DMS114 treated with DMSO at 0.1 percent for 48 hours (cell line): Measurements from ENCODE around the gene SEC31A.
"Not testable (repeated sequence)": the region's sequence is repeated elsewhere in the genome, so short reads cannot be mapped to it uniquely, and the experiment has no call there.

Source experiments
- DNase-seq: peaks from one replicate; lab custom pipeline; 2025; ENCODE audit not compliant: unreplicated experiment; lab: John Stamatoyannopoulos, UW

Gene SEC31A

DNA sequence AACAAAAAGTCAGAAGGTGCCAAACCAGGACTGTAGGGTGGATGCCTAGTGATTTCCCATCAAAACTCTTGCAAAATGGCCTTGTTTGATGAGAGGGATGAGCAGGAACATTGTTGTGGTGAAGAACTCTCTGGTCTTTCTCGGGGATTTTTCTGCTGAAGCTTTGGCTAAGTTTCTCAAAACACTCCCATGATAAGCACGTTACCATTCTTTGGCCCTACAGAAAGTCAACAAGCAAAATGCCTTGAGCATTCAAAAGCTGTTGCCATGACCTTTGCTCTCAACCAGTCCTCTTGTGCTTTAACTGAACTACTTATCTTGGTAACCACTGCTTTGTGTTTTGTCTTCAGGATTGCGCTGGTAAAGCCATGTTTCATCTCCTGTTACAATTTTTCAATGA is 3.0 kb upstream of the SEC31A start:
- DNase-seq, result no peak

DNA sequence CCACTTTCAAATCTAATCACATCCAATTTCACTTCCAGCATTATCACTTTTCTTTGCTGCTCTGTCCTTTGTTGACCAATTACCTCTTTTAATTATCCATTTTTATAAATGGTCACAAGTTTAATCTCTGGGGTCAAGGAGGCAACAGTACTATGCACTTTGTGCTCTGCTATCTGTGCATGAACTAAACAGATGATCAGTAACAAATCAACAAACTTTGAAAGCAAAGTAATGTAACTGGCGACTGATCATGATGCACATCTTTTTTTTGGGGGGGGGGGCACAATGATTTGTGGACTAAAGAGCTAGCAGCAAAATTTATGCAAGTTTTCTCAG is 1.5 kb upstream of the SEC31A start:
- no peak for DNase-seq

DNA sequence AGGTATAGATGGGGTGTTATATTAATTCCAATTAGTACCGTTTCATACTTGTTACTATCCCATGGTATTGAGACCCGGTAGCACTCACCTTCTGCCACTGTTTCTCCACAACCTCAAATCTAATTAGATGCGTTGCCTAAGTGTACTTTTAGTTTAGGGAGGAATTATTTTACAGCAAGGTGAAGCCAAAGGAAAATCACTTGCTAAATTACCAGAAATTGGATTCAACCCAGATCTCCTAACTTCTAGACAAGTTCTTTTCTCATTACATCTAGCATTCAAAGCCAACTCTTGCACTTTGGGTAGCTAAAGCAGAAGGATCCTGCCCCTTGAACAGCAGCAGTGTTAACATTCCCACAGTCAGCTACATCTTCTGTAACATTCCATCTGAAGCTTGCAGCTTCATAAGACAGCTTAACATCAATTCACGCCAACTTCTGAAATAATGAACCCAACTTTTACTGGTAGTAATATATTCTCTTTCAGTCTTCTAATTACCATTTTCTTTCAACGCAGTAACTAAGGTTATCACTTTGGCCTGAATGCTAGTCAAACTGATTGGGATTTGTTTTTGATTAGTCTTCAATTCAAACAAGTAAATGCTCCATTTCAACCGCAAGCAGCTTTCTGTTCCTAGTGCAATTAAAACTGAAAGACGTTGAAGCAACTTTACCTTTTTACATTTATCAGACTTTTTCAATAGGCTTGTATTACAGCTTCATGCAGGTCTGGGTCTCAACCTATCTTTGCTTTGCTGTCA is 934 bp upstream of the SEC31A start:
- no peak for DNase-seq

DNA sequence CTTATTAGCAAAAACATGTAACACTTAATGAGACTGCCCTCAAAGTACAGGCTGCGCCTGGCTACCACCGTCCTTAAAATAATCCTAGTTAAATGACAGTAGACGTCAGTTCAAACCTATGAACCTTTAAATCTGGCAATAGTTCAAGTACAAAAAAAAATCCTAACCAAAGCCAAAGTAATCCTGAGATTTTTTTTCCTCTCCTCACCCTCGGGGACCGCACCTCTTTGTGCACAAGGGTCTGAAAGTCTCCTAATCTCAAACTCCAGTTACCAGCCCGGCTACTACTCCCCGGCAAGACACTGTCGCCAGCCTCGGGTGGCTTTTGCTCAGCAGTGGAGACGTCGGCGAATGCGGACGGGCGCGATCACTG is 439 bp downstream of the SEC31A start:
- no peak for DNase-seq

DNA sequence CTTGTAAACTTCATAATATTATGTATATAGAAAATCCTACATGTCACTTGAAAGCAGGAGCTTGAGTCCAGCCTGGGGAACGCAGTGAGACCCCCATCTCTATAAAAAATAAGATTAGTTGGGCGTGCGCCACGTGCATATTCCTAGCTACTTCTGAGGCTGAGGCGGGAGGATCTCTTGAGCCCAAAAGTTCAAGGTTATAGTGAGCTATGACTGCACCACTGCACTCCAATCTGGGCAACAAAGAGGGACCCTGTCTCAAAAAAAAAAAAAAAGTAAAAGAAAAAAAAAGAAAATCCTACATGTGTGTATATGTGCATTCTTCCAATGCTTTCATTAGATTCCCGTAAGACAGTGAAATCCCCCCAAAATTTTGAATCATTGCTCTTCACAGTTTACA is 1.7 kb downstream of the SEC31A start:
- no peak for DNase-seq

DNA sequence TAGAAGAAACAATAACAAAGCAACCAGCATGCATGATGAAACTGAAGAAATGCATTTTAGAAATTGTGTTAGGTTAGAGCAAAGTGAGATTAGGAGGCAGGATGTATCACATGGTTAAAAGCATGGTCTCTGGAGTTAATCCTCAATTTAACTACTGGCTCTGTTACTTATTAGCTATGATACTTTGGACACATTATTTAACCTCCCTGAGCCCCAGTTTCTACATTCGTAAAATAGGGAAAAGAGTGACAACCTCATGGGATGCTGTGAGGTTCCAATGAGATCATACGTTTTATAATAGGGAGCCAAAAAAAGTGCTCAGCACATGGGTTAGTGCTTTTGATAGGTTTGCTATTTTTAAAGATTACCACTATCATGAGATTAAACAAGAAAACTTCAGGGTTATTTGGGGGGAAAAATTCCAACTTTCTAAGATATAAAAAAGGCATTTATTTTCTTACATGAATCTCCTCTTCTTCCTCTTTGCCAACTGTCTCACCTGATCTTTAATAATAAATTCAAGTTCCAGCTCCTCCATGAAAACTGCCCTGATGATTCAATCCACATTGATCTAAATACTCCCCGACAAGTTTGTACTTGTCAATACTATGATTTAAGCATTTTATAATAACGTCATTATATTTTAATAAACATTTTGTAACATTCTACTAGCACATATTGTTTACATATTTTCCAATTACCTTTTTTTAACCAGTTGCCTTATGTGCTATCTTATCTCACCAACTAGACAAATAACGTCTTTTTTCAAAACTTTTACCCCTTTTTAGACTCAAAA is 4.6 kb downstream of the SEC31A start:
- DNase-seq, result no peak

DNA sequence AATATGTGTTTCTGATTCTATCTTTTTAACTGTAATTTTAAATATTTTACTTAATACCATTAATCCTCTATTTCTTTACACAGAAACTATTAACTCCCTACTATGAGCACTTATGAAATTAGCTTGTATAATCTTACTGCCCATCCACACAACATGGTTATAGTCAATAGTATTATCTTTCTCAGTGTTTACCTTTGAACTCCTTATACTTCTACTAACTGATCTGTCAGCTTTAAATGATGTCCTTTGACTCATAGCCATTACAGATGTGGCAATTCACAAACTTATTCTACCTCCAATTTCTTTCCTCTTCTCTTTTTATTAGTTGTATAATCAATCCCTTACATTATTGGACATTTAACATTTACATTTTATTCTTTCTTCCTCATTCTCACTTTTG is 5.5 kb downstream of the SEC31A start:
- no peak for DNase-seq

DNA sequence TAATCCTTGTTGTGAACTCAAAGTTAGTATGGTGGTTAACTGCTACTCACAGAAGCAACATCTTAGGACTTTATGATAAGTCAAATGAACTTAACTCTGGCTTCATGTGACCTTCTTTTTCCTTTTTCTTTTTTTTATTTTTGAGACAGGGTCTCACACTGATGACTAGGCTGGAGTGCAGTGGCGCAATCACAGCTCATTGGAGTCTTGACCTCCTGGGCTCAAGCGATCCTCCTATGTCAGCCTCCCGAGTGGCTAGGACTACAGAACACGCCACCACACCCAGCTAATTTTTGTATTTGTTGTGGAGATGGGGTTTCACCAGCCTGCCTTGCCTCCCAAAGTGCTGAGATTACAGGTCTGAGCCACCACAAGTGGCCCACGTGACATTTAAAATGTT is 22.4 kb downstream of the SEC31A start:
- DNase-seq, result no peak

DNA sequence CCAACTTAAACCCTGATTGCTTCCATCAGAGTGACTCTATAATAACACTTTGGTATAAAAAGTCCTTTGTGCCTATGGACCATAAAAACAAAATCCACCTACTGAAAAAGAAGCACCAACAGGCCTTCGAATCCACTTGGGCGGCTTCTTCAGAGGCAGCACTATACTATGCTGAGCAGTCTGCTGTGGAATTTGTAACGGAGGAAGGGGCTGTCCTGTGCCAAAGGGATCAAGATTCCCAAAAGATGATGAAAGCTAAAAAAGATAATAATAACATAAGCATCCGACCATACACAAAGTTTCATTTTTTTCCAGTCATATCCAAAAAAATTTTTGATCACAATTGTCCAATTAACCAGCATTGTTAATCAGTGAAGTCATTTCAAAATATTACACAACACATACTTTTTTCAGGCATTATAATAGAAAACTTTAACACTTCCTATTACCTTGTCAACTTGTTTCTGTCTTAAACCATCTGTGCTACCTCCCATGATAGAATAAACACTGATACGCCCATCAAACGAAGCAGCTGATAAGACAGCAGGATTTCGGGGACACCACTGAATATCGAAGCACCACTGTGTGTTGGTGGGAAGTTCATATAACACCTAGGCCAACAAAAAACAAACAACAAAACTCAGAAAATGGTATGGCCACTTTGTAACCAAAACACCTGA is 24.1 kb downstream of the SEC31A start:
- DNase-seq, result no peak

DNA sequence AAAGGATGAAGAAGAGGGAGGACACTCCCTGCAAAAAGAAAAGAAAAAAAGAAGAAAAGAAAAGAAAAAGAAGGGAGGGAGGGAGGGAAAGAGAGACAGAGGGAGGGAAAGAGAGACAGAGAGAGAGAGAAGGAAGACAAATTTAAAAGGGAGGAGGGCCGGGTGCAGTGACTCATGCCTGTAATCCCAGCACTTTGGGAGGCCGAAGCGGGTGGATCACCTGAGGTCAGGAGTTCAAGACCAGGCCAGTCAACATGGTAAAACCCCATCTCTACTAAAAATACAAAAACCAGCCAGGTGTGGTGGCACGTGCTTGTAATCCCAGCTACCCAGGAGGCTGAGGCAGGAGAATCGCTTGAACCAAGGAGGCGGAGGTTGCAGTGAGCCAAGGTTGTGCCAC is 24.9 kb downstream of the SEC31A start:
- not testable (repeated sequence) for DNase-seq

DNA sequence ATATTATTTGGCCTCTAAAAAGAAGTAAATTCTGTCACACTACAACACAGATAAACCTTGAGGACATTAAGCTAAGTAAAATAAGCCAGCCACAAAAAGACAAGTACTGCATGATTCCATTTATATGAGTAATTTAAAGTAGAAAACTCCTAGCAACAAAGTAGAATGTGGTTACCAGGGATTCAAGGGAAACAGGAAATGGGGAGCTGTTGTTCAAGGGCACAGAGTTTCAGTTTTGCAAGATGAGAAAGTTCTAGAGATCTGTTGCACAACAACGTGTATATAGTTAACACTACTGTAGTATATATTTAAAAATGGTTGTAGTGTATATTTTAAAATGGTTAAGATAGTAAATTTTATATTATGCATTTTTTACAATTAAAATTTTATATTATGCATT is 25.4 kb downstream of the SEC31A start:
- no peak for DNase-seq

DNA sequence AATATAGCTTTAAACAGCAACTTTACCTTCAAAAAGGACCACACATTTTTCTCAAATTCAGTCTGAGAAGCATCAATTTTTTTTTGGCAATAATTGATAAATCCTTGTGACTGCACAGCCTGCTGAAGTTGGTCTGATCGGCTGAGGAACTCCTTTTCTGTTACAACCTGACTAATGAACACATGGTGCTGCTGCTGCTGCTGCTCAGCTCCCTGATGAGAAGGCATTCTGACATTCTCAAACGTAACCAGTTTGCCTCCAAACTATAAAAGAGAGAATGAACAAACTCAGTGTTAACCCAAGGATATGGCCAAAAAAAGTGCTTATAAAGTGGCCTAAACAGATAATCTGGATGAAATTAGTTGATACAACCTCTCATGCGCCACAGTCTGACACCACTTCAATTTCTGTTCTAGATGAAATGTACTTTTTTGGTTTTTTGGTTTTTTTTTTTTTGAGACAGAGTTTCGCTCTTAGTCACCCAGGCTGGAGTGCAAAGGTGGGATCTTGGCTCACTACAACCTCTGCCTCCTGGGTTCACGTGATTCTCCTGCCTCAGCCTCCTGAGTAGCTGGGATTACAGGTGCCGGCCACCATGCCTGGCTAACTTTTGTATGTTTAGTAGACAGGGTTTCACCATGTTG is 26.5 kb downstream of the SEC31A start:
- no peak for DNase-seq

DNA sequence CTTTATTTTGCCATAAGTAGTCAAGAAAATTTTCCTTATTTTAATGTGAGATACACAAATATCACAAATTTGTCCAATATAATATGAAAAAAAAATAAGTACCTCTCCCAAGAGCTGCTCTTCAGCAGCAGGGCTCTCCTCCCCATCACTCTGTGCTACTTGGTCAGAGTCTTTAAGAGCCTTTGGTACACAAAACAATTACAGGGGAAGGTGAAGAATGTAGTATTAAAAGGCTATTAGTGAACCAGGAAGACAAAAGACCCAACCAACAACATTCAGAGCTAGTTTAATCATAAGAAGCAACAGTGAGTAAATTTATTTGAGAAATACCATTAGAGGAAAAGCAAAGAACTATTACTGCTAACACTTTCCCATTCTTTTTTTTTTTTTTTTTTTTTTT is 29.4 kb downstream of the SEC31A start:
- no peak for DNase-seq

DNA sequence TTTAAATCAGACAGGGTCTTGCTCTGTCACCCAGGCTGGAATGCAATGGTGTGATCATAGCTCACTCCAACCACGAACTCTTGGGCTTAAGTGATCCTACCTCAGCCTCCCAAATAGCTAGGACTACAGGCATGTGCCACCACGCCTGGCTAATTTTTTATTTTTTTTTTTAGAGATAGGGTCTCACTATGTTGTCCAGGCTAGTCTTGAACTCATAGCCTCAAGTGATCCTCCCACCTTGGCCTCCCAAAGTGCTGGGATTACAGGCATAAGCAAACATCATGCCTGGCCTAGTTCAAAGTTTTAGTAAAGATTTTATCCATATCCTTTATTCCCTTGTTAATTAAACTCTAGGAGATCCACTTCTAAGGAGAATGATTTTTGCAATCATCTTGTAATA is 30.5 kb downstream of the SEC31A start:
- not testable (repeated sequence) for DNase-seq

DNA sequence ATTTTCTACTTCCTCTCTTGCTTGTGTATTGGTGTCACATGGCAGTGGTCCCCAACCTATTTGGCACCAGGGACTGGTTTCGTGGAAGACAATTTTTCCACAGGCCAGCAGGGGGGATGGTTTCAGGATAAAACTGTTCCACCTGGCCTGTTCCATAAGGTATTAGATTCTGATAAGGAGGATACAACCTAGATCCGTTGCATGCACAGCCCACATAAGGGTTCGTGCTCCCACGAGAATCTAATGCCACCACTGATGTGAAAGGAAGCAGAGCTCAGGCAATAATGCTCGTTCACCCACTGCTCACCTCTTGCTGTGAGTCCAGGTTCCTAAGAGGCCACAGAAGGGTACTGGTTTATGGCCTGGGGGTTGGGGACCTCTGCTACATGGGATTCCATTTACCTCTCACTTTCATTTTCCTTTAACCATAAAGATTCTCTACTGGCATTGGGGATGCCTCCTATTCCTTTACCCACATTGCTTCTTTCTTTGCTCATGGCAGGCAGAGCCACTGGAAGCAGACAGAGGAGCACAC is 38.1 kb downstream of the SEC31A start:
- DNase-seq, result no peak

DNA sequence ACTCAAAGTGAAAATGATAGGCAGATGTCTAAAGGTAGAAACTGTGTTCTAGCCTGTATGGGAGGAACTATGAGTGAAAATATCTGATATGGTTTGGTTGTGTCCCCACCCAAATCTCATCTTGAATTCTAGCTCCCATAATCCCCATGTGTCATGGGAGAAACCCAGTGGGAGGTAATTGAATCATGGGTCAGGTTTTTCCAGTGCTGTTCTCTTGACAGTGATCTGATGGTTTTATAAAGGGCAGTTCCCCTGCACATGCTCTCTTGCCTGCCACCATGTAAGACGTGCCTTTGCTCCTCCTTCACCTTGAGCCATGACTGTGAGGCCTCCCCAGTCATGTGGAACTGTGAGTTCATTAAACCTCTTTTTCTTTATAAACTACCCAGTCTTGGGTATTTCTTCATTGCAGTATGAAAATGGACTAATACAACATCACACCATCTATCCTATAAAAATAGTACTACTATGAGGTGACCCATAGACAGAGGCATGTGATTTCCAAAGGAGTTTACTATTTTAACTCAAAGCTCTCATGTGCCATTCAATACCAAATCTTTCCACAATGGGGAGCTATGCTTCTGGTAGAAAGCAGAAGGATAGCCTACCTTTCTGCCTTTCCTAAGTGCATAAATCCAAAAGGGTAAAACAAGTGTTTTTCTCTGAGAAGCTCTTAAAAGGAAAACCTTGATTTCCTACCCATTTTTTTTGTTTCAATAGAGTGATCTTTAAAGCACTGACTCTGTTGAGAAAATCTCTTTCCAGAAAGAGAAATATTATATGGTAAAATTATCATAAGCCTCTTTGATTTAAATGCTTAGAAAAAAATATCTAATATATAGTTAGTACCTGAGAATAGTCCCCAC is 38.8 kb downstream of the SEC31A start:
- DNase-seq, result no peak

DNA sequence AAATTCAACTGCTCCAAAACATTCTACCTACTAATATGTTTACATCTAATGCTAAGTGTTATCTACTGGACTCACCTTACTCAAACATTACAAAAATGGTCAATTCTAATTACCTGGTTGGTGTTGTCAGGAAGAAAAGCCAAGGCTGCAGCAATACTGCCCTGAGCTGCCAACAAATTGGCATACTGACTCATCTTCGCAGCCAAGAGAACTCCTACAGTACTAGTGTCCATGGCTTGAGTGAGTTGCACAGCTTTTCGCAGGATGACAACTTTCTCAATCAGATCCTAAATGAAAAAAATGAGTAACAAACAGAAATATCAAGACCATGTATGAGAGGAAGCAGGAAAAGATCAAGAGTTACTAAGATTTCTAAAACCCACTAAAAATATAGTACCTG is 39.6 kb downstream of the SEC31A start:
- DNase-seq, result no peak

DNA sequence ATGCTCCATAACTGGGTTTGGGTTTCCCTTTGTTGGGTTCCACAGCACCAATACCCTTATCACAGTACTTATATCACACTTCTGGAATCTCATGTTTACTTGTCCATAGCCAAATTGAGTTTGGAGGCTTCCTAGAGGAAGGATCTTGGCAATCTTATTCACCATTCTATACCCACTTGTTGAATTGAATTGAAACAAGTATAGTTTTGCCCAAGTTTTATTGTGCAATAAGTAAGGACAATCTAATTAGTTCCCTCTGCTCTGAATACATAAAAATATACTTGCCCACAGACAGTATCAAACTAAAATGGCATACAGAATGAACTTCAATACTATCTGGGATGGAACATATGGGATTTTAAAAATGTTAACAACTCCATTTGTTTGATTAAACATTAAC is 40.3 kb downstream of the SEC31A start:
- DNase-seq, result no peak

DNA sequence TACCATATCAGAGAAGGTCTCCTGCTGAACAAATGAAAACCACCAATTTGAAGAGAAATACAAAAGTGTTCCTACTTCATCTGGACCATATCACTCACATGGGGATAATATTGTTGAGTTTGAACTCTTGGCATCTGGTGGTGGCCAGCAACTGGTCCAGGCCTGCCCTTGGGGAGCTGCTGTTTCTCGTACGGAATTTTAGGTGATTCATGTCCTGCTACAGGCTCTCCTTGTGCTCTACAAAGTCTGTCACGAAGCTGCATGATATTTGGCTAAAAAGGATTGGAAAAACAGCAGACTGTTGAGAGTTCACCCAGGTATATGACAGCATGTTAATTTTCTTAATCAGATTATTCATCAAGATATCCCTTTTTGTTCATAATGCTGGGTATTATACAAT is 42.2 kb downstream of the SEC31A start:
- DNase-seq, result no peak

DNA sequence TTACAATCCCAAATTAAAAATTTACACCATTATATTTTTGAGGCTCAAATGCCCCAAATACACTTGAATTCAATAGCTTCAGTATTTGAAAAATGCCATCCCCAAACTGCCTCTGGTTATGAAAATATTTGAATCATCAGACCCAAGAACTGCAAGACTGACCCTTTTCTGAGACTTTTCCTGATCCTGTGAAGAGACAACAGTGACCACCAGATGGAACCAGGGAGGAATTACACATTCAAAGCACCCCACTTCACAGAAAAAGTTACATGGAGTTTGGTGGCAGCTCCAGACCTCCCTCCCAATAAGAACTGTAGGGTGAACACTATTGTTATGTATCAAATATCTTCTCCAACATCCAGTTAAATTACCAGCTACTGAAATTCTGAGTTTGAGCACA is 48.4 kb downstream of the SEC31A start:
- peak; percentile 12 for DNase-seq

DNA sequence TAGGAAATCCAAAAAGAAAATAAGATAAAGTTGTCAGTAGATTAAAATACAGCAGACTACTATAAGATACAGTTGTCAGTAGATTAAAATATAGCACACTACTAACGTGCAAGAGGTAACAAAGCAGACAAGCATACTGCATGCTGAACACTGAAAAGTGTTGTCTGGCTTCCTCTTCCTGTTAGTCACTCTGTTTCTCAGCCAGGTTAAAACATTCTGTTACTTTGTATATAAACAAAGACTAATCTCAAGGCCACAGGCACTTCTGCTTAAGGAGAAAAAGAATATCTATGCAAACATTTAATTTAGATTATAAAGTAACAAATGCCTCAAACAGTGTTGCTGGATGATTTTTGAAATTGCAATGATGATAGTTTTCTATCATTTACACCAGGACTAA is 51.3 kb downstream of the SEC31A start:
- no peak for DNase-seq
